Neuron (in vitro differentiated cells): ENCODE data around the gene MAB21L2.
"Not testable (repeated sequence)": the region's sequence is repeated elsewhere in the genome, so short reads cannot be mapped to it uniquely, and the experiment has no call there.

Experiments
- H2AFZ ChIP-seq: one replicate; pipeline ENCODE4 v1.6.1; 2013; ENCODE audit warnings: low read depth, mild to moderate bottlenecking, inconsistent platforms, low read length, moderate library complexity
- H3K27me3 ChIP-seq: one replicate; pipeline ENCODE4 v1.6.1; 2013; ENCODE audit warnings: low read length; ENCODE audit not compliant: insufficient read depth
- H3K36me3 ChIP-seq: one replicate; pipeline ENCODE4 v1.6.1; 2013; ENCODE audit warnings: low read length; ENCODE audit not compliant: insufficient read depth
- H3K4me1 ChIP-seq: one replicate; pipeline ENCODE4 v1.6.1; 2013; ENCODE audit warnings: low read length; ENCODE audit not compliant: insufficient read depth
- H3K4me3 ChIP-seq: 2 replicates; pipeline ENCODE4 v1.5.1; 2013; ENCODE audit warnings: mild to moderate bottlenecking, low read length, moderate library complexity
- H3K9me3 ChIP-seq: one replicate; pipeline ENCODE4 v1.6.1; 2013; ENCODE audit warnings: low read length

MAB21L2 gene

GRCh38 chr4:150562751-150563150, 19.2 kb upstream of the MAB21L2 start:
- Histone ChIP-seq H3K9me3 (no peaks in the 10 kb centered on the region), H3K4me3 (no peak overlapping the region), H3K36me3 (no peaks in the 10 kb centered on the region), H2AFZ (no peak overlapping the region), H3K27me3 (no peaks in the 10 kb centered on the region), H3K4me1 (no peaks in the 10 kb centered on the region)

DNA sequence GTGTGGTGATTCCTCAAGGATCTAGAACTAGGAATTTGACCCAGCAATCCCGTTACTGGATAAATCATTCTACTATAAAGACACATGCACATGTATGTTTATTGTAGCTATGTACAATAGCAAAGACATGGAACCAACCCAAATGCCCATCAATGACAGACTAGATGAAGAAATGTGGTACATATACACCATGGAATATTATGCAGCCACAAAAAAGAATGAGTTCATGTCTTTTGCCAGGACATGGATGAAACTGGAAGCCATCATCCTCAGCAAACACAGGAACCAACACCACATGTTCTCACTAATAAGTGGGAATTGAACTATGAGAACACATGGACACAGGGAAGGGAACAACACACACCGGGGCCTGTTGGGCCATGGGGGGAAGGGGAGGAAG, 17.0 kb upstream of the MAB21L2 start:
- H3K4me1 ChIP-seq, H2AFZ ChIP-seq, H3K9me3 ChIP-seq, H3K36me3 ChIP-seq, H3K27me3 ChIP-seq, H3K4me3 ChIP-seq: not testable (repeated sequence)

DNA sequence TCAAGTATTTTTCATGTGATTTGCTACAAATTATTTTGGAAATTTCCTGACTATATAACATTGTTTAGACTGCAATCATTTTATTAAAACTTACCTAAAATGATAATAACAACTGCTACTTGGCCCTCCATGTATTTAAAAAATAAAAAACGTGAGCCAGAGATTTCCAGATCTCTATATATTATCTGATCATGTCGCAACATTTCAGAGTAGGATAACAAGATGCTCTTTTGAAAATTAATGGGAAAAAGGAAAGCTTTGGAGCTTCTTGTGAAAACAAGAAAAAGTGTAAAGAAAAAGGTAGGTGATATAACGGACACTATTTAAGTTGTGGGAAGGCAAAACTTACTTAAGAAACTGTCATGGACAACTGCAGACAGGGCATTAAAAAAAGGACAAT, 14.9 kb upstream of the MAB21L2 start:
- no peak overlapping the region for H3K4me3 ChIP-seq
- no peaks in the 10 kb centered on the region for H3K27me3 ChIP-seq
- H3K4me1 ChIP-seq = peaks cover 4% of the 10 kb centered on the region
- H3K36me3 ChIP-seq = no peaks in the 10 kb centered on the region
- no peak overlapping the region for H2AFZ ChIP-seq
- H3K9me3 ChIP-seq = no peaks in the 10 kb centered on the region

GRCh38 chr4:150569384-150569987, 12.5 kb upstream of the MAB21L2 start:
- Histone ChIP-seq H3K4me1 (peaks cover 4% of the 10 kb centered on the region), H2AFZ (no peak overlapping the region), H3K27me3 (no peaks in the 10 kb centered on the region), H3K36me3 (no peaks in the 10 kb centered on the region), H3K9me3 (no peaks in the 10 kb centered on the region), H3K4me3 (no peak overlapping the region)

DNA sequence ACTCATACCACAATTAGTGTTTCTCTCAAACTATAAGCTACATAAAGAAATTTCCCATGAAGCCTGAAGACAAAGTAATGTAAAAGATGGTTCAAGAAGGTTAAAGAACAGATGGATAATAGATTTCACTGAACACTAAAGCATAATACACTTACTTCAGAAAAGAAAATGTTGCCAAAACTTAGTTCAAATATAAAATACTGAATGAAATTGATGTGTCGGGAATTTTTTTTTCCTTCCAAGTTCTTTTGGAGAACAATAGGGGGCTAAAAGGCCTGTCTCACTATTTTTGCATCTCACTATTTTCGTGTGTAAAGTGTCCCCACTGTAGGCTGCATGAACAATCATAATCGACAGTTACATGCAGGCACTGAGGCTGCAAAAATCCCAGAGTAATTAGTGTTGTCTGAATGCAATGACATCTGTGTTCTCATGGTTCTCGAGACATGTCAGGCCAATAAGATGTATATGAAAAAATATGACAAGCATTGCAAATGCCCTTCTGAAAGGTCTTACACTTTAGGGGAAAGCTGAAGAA, 11.9 kb upstream of the MAB21L2 start:
- H3K9me3 ChIP-seq = no peaks in the 10 kb centered on the region
- H3K27me3 ChIP-seq = no peaks in the 10 kb centered on the region
- no peak overlapping the region for H3K4me3 ChIP-seq
- H2AFZ ChIP-seq = no peak overlapping the region
- H3K4me1 ChIP-seq = peaks cover 4% of the 10 kb centered on the region
- H3K36me3 ChIP-seq = no peaks in the 10 kb centered on the region

DNA sequence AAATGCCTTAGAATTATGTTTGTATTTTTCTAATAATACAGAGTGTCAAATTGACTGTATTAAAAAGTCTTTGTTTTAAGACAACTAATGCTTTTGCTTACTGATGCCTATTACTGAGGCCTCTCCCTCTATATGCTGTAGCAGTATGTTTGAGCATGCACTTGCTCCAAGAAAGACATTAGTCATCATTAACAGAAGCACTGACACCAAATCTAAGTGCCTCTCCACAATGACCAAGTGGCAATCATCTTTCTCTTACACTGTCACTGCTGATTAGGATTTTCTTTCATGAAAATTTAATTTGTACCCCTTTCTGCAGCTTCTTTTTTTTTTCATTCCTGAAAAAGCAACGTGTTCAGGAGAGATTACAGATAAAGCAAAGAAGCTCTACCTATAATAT, 11.1 kb upstream of the MAB21L2 start:
- Histone ChIP-seq H3K9me3 (no peaks in the 10 kb centered on the region), H3K36me3 (no peaks in the 10 kb centered on the region), H3K4me3 (no peak overlapping the region), H3K27me3 (no peaks in the 10 kb centered on the region), H2AFZ (no peak overlapping the region), H3K4me1 (peaks cover 4% of the 10 kb centered on the region)

GRCh38 chr4:150572704-150573504, 9.0 kb upstream of the MAB21L2 start:
- no peaks in the 10 kb centered on the region for H3K36me3 ChIP-seq
- no peaks in the 10 kb centered on the region for H3K9me3 ChIP-seq
- H3K4me1 ChIP-seq = peaks cover 6% of the 10 kb centered on the region
- H3K27me3 ChIP-seq = no peaks in the 10 kb centered on the region
- H3K4me3 ChIP-seq = no peak overlapping the region
- no peak overlapping the region for H2AFZ ChIP-seq

- no peaks in the 10 kb centered on the region for H3K36me3 ChIP-seq
- no peaks in the 10 kb centered on the region for H3K27me3 ChIP-seq
- no peaks in the 10 kb centered on the region for H3K9me3 ChIP-seq
- H2AFZ ChIP-seq = no peak overlapping the region
- peaks cover 7% of the 10 kb centered on the region for H3K4me1 ChIP-seq
- H3K4me3 ChIP-seq = no peak overlapping the region
Measured at GRCh38 chr4:150573534-150573933, 8.4 kb upstream of the MAB21L2 start.

GRCh38 chr4:150574678-150575077, 7.3 kb upstream of the MAB21L2 start:
- Histone ChIP-seq H3K4me1 (peaks cover 12% of the 10 kb centered on the region), H3K4me3 (no peak overlapping the region), H2AFZ (no peak overlapping the region), H3K9me3 (no peaks in the 10 kb centered on the region), H3K27me3 (no peaks in the 10 kb centered on the region), H3K36me3 (no peaks in the 10 kb centered on the region)

- peaks cover 31% of the 10 kb centered on the region for H3K4me1 ChIP-seq
- H3K36me3 ChIP-seq = no peaks in the 10 kb centered on the region
- no peak overlapping the region for H3K4me3 ChIP-seq
- no peak overlapping the region for H2AFZ ChIP-seq
- peaks cover 14% of the 10 kb centered on the region for H3K27me3 ChIP-seq
- no peaks in the 10 kb centered on the region for H3K9me3 ChIP-seq
Measured at GRCh38 chr4:150577796-150578195, 4.2 kb upstream of the MAB21L2 start.

DNA sequence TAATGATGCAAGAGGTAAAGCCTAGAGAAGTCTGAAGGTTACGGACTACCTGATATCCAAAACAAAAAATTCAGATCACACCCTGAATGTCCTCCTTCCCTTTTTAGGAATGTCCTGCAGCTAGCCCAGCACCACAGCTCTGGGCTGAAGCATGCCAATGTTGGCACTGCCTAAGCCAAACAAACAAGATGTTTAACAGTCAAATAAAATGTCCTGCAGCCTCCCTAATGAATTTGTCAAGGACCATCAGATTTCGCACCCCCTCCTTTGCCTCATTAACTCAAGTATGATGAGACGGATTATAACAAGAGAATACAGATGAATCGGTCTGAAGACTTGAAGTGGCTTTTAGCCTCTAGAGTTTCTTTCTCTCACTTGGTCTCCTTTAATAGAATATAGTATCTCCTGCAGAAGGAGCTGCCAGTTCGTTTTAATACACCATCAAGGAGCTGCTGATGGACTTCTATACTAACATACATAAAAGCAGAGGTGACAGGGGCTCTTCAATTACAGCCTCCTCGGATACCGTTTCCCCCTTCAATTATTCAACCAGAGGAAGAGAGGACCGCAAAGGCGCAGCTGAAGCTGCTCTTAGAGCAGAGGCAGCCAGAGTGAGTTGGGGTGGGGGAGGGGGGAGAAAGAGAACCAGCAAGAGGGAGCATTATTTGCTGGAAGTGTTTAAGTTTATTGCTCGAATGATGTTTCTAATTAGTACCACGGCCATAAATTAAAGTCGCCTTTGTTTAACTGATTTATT, 3.0 kb upstream of the MAB21L2 start:
- Histone ChIP-seq H3K4me1 (peaks cover 37% of the 10 kb centered on the region), H3K36me3 (no peaks in the 10 kb centered on the region), H3K9me3 (no peaks in the 10 kb centered on the region), H2AFZ (peak overlapping the region; percentile 57), H3K27me3 (peaks cover 25% of the 10 kb centered on the region), H3K4me3 (peak overlapping the region; percentile 49)

DNA sequence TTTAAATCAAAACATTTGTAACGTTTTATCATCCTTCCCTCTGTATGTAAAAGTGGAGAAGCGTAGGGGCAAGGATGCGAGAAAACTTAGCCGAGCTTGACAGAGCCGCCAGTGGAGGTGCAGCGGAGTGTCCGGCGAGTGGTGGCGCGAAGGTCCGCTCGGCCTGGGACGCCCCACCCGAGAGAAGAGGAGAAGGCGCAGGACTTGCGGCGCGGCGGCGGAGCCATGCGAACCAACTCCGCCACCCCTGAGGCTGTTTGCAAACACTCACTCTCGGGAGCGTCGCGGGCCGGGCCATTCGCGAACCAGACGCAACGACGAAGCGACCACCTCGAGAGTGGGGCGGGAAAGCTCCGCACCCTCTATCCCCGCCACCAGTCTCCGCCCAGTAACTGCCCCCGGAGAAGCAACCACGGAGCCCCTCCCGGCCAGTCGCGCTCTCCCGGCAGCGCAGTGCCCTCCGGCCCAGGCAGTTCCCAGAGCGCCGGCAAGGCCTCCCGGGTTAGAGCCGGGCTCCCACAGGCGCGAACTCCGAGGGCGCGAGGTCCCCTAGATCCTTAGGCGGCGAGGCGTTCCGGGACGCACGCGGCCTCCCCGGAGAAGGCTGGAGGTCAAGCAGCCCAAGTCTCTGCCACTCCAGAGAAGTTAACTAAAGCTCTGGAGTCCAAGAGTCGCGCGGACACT, 2.3 kb upstream of the MAB21L2 start:
- Histone ChIP-seq H3K36me3 (no peaks in the 10 kb centered on the region), H3K27me3 (peaks cover 28% of the 10 kb centered on the region), H3K9me3 (no peaks in the 10 kb centered on the region), H2AFZ (peak overlapping the region; percentile 57), H3K4me3 (peak overlapping the region; percentile 49), H3K4me1 (peaks cover 43% of the 10 kb centered on the region)

GRCh38 chr4:150580306-150580705, 1.6 kb upstream of the MAB21L2 start:
- Histone ChIP-seq H3K36me3 (no peaks in the 10 kb centered on the region), H3K27me3 (peaks cover 28% of the 10 kb centered on the region), H3K4me3 (peak overlapping the region; percentile 49), H3K4me1 (peaks cover 43% of the 10 kb centered on the region), H3K9me3 (no peaks in the 10 kb centered on the region), H2AFZ (peak overlapping the region; percentile 57)
